Effector memory CD4-positive, alpha-beta T cell (primary cell): ENCODE results near the gene WDR93.
"Not testable (repeated sequence)": the region's sequence is repeated elsewhere in the genome, so short reads cannot be mapped to it uniquely, and the experiment has no call there.

ENCODE experiments used
- DNase-seq, 3 donors: peaks; one replicate each; pipeline ENCODE4 v3.0.0-alpha.2; 2020
- H3K27ac ChIP-seq: 2 replicates; pipeline ENCODE4 v1.7.0; 2013; ENCODE audit warnings: mild to moderate bottlenecking, low read length, moderate library complexity; ENCODE audit not compliant: insufficient read depth, poor library complexity, severe bottlenecking
- H3K27me3 ChIP-seq: replicated peaks from 2 replicates; pipeline ENCODE4 v1.7.0; 2013; ENCODE audit warnings: mild to moderate bottlenecking, low read length; ENCODE audit not compliant: insufficient read depth, control insufficient read depth, poor library complexity, severe bottlenecking
- H3K36me3 ChIP-seq: 2 replicates; pipeline ENCODE4 v1.7.0; 2013; ENCODE audit warnings: mild to moderate bottlenecking, low read length, moderate library complexity; ENCODE audit not compliant: control insufficient read depth, insufficient read depth
- H3K4me1 ChIP-seq: 2 replicates; pipeline ENCODE4 v1.7.0; 2013; ENCODE audit warnings: low read length, mild to moderate bottlenecking; ENCODE audit not compliant: control insufficient read depth, insufficient read depth, poor library complexity, severe bottlenecking
- H3K4me3 ChIP-seq: 2 replicates; pipeline ENCODE4 v1.7.0; 2013; ENCODE audit warnings: low read length, low read depth, mild to moderate bottlenecking; ENCODE audit not compliant: insufficient read depth, poor library complexity, severe bottlenecking
- H3K9me3 ChIP-seq: 2 replicates; pipeline ENCODE4 v1.7.0; 2013; ENCODE audit warnings: mild to moderate bottlenecking, low read length, moderate library complexity; ENCODE audit not compliant: control insufficient read depth

WDR93 gene

DNA sequence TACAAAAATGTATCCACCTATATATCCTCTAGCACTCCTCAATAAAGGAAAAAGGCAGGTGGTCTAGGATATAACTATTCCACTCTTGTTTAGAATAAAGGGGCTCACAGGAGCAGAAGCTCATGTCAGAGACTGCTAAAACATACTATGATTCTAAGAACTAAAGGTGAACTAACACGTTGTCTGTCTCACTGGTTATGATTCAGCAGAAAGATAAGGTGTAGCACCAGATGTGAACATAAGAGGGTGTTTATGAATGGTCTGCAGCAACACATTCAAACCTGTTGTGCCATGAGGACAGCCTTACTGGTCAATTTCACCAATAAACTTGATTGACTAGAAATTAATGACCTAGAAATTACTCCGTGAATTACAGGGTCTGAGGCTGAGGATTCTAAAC, 4.6 kb upstream of the WDR93 start:
- Histone ChIP-seq H3K36me3 (peaks cover 3% of the 10 kb centered on the region), H3K27me3 (no peaks in the 10 kb centered on the region), H3K9me3 (no peaks in the 10 kb centered on the region), H3K27ac (no peak overlapping the region), H3K4me3 (no peak overlapping the region), H3K4me1 (no peaks in the 10 kb centered on the region)
- no peak for DNase-seq

DNA sequence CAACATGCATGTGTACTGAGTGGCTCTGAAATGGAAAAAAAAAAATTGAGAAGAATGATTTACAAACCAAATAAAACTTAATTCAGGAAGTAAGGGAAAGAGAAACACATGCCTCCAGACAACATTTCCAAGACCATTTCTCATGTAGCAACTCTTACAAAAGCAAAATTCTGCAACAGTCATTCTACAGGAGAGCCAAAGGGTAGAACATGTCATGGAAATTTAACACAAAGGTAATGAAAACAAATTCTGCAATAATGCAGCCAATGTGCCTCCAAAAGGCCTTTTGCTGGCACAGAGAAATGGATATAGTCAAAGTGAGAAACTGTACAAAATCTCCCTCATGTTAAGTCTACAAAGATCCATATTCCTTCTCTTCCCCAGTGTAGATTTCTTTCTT, 4.1 kb upstream of the WDR93 start:
- no peak overlapping the region for H3K27ac ChIP-seq
- H3K9me3 ChIP-seq = no peaks in the 10 kb centered on the region
- H3K4me1 ChIP-seq = no peaks in the 10 kb centered on the region
- H3K27me3 ChIP-seq = no peaks in the 10 kb centered on the region
- H3K36me3 ChIP-seq = peaks cover 3% of the 10 kb centered on the region
- no peak overlapping the region for H3K4me3 ChIP-seq
- no peak for DNase-seq

DNA sequence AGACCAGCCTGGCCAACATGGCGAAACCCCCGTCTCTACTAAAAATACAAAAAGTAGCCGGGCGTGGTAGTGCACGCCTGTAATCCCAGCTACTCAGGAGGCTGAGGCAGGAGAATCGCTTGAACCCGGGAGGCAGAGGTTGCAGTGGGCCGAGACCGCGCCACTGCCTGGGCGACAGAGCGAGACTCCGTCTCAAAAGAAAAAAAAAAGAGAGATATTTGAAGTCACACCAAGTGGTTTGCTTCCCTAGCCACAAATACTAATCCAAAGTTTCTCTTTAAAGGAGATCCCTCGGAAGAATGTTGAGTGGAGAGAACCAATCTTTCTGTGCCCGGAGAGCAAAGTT, 708 bp upstream of the WDR93 start:
- DNase-seq, H3K4me1 ChIP-seq, H3K27ac ChIP-seq, H3K36me3 ChIP-seq, H3K27me3 ChIP-seq, H3K9me3 ChIP-seq: not testable (repeated sequence)
- peak overlapping the region; percentile 91 for H3K4me3 ChIP-seq

DNA sequence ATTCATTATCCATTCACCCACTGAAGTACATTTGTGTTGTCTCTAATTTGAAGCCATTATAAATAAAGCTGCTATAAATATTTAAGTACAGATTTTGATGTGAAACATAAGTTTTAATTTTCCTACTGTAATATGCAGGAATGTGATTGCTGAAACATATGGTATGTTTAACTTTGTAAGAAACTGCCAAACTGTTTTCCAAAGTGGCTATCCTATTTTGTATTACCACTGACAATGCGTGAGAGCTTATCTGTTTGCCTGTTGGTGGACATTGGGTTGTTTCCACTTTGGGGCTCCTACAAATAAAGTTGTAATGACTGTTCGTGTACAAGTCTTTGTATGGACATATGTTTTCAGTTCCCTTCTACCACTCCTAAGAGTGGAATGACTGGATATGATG, 2.5 kb downstream of the WDR93 start:
- no peak for DNase-seq
- no peak overlapping the region for H3K27ac ChIP-seq
- no peaks in the 10 kb centered on the region for H3K9me3 ChIP-seq
- no peaks in the 10 kb centered on the region for H3K4me1 ChIP-seq
- no peaks in the 10 kb centered on the region for H3K36me3 ChIP-seq
- H3K27me3 ChIP-seq = no peaks in the 10 kb centered on the region
- H3K4me3 ChIP-seq = no peak overlapping the region

DNA sequence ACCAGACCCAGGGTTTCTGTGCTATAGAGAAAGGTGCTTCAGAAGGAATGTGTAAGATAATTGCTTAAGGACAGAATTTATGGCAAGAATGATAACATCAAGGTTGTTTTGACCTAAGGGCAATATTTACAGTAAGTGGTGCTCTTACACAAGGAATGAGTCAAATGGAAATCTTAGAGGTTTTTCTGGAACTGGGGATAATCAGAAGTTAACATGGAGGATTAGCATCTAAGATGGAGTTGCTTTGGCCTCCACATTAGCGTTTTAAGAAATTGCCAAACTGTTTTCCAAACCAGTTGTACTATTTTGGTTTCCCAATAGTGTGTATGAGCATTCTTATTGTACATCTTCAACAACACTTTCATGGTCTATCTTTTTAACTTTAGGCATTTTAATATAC, 3.1 kb downstream of the WDR93 start:
- Histone ChIP-seq H3K27ac (no peak overlapping the region), H3K4me1 (no peaks in the 10 kb centered on the region), H3K27me3 (no peaks in the 10 kb centered on the region), H3K36me3 (no peaks in the 10 kb centered on the region), H3K9me3 (no peaks in the 10 kb centered on the region), H3K4me3 (no peak overlapping the region)
- DNase-seq = no peak

DNA sequence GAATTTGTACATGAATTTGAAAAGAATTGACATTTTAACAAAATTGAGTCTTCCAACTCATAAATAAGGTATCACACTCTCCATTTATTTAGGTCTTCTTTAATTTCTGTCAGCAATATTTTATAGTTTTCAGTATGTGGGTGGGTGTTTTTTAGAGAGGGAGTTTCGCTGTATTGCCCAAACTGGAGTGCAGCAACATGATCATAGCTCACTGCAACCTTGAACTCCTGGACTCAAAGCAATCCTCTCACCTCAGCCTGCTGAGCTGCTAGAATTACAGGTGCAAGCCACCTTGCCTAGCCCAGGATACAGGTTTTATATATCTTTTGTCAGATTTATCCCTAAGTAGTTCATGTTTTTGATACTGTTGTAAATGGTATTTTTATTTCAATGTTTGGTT, 4.6 kb downstream of the WDR93 start:
- Histone ChIP-seq H3K4me1 (no peaks in the 10 kb centered on the region), H3K27me3 (no peaks in the 10 kb centered on the region), H3K4me3 (no peak overlapping the region), H3K9me3 (no peaks in the 10 kb centered on the region), H3K36me3 (no peaks in the 10 kb centered on the region), H3K27ac (no peak overlapping the region)
- DNase-seq = no peak

DNA sequence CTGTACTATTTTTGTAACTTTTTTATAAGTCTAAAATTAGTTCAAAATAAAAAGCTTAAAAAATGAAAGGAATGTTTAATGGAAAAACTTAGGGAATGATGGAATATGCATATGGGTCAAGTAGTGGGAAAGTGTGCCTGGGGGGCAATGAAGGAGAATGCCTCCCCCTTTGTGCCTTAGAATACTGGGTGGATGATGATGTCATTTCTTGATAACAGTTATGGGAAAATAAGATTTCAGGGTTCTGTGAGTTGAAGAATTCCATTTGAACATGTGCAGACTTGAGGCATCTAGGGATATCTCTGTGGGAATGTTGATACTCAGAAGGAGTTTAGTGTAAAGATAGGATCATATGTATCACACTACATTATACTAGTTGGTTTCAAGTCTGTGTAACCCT, 13.8 kb downstream of the WDR93 start:
- Histone ChIP-seq H3K27me3 (no peaks in the 10 kb centered on the region), H3K36me3 (no peaks in the 10 kb centered on the region), H3K4me3 (no peak overlapping the region), H3K9me3 (no peaks in the 10 kb centered on the region), H3K27ac (no peak overlapping the region), H3K4me1 (no peaks in the 10 kb centered on the region)
- DNase-seq = no peak

DNA sequence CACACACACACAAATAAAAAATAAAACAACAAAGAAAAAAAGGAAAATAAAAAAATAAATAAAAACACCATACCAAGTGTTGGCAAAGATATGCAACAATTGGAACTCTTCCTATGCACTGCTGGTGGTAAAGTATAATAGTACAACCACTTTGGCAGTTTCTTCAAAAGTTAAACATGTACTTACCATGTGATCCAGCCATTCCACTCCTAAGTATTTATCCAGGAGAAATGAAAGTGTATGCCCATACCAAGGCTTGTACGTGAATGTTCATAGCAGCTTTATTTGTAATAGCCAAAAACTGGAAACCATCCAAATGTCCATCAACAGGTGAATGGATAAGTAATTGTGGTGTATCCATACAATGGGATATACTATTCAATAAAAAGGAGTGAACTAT, 17.0 kb downstream of the WDR93 start:
- no peak for DNase-seq
- Histone ChIP-seq H3K27ac (no peak overlapping the region), H3K4me3 (no peak overlapping the region), H3K36me3 (no peaks in the 10 kb centered on the region), H3K9me3 (no peaks in the 10 kb centered on the region), H3K27me3 (no peaks in the 10 kb centered on the region), H3K4me1 (no peaks in the 10 kb centered on the region)

DNA sequence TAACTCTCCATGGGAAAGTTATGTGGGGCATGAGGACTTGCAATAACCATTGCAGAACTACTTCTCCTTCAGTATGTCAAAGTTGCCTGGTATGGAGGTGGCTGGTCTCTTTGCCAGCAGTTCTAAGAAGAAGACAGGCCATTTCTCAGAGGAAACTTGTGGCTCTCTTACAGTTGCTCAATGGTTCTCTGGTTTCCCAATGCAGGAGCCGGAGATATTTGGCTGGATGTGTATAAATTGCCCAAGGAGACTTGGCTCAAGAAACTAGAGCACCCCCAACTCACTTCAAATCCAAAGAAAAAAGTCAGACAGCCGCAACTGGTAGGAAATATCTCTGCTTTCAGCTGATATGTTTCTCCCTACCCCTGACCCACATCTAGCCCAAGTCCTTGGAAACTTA, 24.2 kb downstream of the WDR93 start:
- no peak for DNase-seq
- no peaks in the 10 kb centered on the region for H3K9me3 ChIP-seq
- no peak overlapping the region for H3K4me3 ChIP-seq
- no peaks in the 10 kb centered on the region for H3K27me3 ChIP-seq
- no peaks in the 10 kb centered on the region for H3K4me1 ChIP-seq
- H3K27ac ChIP-seq = no peak overlapping the region
- H3K36me3 ChIP-seq = no peaks in the 10 kb centered on the region

DNA sequence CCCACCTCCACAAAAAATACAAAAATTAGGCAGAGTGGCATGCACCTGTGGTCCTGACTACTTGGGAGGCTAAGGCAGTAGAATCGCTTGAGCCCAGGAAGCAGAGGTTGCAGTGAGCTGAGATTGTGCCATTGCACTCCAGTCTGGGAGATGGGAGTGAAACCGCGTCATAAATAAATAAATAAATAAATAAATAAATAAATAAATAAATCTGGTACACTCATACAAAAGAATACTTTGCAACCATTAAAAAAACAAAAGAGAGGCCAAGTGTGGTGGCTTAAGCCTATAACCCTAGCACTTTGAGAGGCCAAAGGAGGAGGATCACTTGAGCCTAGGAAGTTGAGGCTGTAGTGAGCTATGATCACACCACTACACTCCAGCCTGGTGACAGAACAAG, 32.4 kb downstream of the WDR93 start:
- Histone ChIP-seq H3K36me3 (no peaks in the 10 kb centered on the region), H3K27ac (no peak overlapping the region), H3K9me3 (no peaks in the 10 kb centered on the region), H3K4me3 (no peak overlapping the region), H3K27me3 (no peaks in the 10 kb centered on the region), H3K4me1 (no peaks in the 10 kb centered on the region)
- no peak for DNase-seq

DNA sequence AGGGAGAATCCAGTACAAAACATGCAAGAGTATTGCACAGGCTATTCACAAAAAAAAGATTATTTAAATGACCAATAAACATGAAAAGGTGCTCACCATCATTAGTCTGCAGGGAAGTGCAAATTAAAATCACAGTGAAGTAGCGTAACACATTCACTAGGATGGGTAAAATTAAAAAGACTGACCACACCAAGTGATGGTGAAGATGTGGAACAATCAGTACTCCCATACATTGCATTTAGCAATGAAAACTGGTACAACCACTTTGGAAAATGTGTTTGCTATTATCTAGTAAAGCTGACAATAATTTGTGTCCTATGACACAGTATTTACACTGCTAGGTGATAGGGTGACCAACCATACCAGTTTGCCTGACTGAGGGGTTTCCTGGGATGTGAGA, 34.0 kb downstream of the WDR93 start:
- no peak for DNase-seq
- Histone ChIP-seq H3K27ac (no peak overlapping the region), H3K9me3 (no peaks in the 10 kb centered on the region), H3K4me1 (no peaks in the 10 kb centered on the region), H3K4me3 (no peak overlapping the region), H3K36me3 (no peaks in the 10 kb centered on the region), H3K27me3 (no peaks in the 10 kb centered on the region)
